Measurements from ENCODE around the gene WDTC1. TPM values are rescaled to one million over a fixed set of nuclear protein-coding genes. Genes with fewer than 3 reads are reported as not detected.

WDTC1 gene
- total RNA-seq, 1 experiment from 2014 or later: 30.0 TPM

- DNase-seq (ENCODE audit: low read depth): no peak
Observed at GRCh38 chr1:27355683-27356082, 121.3 kb downstream of the WDTC1 start.

GRCh38 chr1:27356277-27356618 lies 121.8 kb downstream of the WDTC1 start:
- DNase-seq (ENCODE audit: low read depth): no peak

- DNase-seq (ENCODE audit: low read depth): no peak
Observed at GRCh38 chr1:27356619-27357280, 122.3 kb downstream of the WDTC1 start.

GRCh38 chr1:27357281-27358037 lies 123.0 kb downstream of the WDTC1 start:
- no peak for DNase-seq (ENCODE audit: low read depth)

Other genes starting within 250 kb of the WDTC1 start
- 3.9 and 11.6 TPM in 2 replicates for gene TRNP1, start 240.9 kb upstream of the WDTC1 start, total RNA-seq (2014; rRNA removed; shearing (Covaris generic))
- gene TENT5B, start 221.8 kb upstream of the WDTC1 start, total RNA-seq (2014; rRNA removed; shearing (Covaris generic)): 7.1 and 8.7 TPM in 2 replicates
- 10.0 and 24.1 TPM in 2 replicates for gene SLC9A1, start 79.5 kb upstream of the WDTC1 start, total RNA-seq (2014; rRNA removed; shearing (Covaris generic))
- gene TMEM222, start 87.5 kb downstream of the WDTC1 start, total RNA-seq (2014; rRNA removed; shearing (Covaris generic)): 48.6 and 52.2 TPM in 2 replicates
- gene SYTL1, start 107.4 kb downstream of the WDTC1 start, total RNA-seq (2014; rRNA removed; shearing (Covaris generic)): 1.4 and 2.9 TPM in 2 replicates
- gene MAP3K6, start 132.3 kb downstream of the WDTC1 start, total RNA-seq (2014; rRNA removed; shearing (Covaris generic)): 9.2 and 18.1 TPM in 2 replicates
- gene FCN3, start 140.2 kb downstream of the WDTC1 start, total RNA-seq (2014; rRNA removed; shearing (Covaris generic)): not detected in 2 replicates
- gene CD164L2, start 148.7 kb downstream of the WDTC1 start, total RNA-seq (2014; rRNA removed; shearing (Covaris generic)): 0.15 TPM in 1 of 2 replicates, not detected in the other
- gene GPR3, start 158.0 kb downstream of the WDTC1 start, total RNA-seq (2014; rRNA removed; shearing (Covaris generic)): 2.0 and 2.6 TPM in 2 replicates